A549 (cell line): Measurements from ENCODE around the gene GPR75.

ENCODE experiments used
- CEBPB ChIP-seq, 2 experiments: fragments of >200 bp in 1 of 2; sonication (Bioruptor Twin) in 1 of 2; formaldehyde crosslinking in 1 of 2; IDR thresholded peaks; 2 replicates each; pipeline ENCODE4 v1.6.1; 2012 to 2016
- POLR2A ChIP-seq: IDR thresholded peaks from 2 replicates; pipeline ENCODE4 v1.6.1; 2012; ENCODE audit warnings: mild to moderate bottlenecking, low read length

GRCh38 chr2:53867773-53868172, 8.0 kb upstream of the GPR75 start:
- TF ChIP-seq POLR2A (no peak), CEBPB (IDR thresholded peaks at IDR 0.05) (no peak)
